Pons (tissue), 1 donor: Measurements from ENCODE around the gene ZDHHC7.
"Not testable (repeated sequence)": the region's sequence is repeated elsewhere in the genome, so short reads cannot be mapped to it uniquely, and the experiment has no call there.

ENCODE experiments used
- DNase-seq: peaks from one replicate; pipeline ENCODE4 v3.0.0-alpha.2; 2016; ENCODE audit warnings: low spot score

Gene ZDHHC7

GRCh38 chr16:85042606-85043005 lies 31.3 kb upstream of the ZDHHC7 start:
- DNase-seq, result no peak

- DNase-seq, result no peak
These were observed 30.8 kb upstream of the ZDHHC7 start for GRCh38 chr16:85042167-85042526.

GRCh38 chr16:85041219-85042166 lies 30.2 kb upstream of the ZDHHC7 start:
- DNase-seq, result no peak

- DNase-seq, result no peak
These were observed 29.4 kb upstream of the ZDHHC7 start for GRCh38 chr16:85040685-85041084.

- DNase-seq, result no peak
These were observed 26.4 kb upstream of the ZDHHC7 start for GRCh38 chr16:85037721-85038120.

- DNase-seq, result no peak
These were observed 25.7 kb upstream of the ZDHHC7 start for GRCh38 chr16:85037050-85037410.

GRCh38 chr16:85036236-85037049 lies 25.1 kb upstream of the ZDHHC7 start:
- peak; percentile 48 for DNase-seq

- no peak for DNase-seq
These were observed 23.5 kb upstream of the ZDHHC7 start for GRCh38 chr16:85034591-85035433.

GRCh38 chr16:85033171-85033570 lies 21.8 kb upstream of the ZDHHC7 start:
- no peak for DNase-seq

- DNase-seq, result not testable (repeated sequence)
These were observed 20.9 kb upstream of the ZDHHC7 start for GRCh38 chr16:85032187-85032586.

- no peak for DNase-seq
These were observed 20.1 kb upstream of the ZDHHC7 start for GRCh38 chr16:85031451-85031850.

GRCh38 chr16:85029981-85030401 lies 18.7 kb upstream of the ZDHHC7 start:
- DNase-seq, result no peak

- DNase-seq, result no peak
These were observed 18.1 kb upstream of the ZDHHC7 start for GRCh38 chr16:85029408-85029784.

GRCh38 chr16:85028685-85029407 lies 17.5 kb upstream of the ZDHHC7 start:
- no peak for DNase-seq

GRCh38 chr16:85027958-85028684 lies 16.8 kb upstream of the ZDHHC7 start:
- DNase-seq, result no peak

- DNase-seq, result peak; percentile 95
These were observed 16.1 kb upstream of the ZDHHC7 start, which contains the start of gene KIAA0513 for GRCh38 chr16:85027349-85027957. Gene KIAA0513 (plus strand): TSS chr16:85027795. CDS start chr16:85067072, 39,277 bp downstream.

GRCh38 chr16:85026703-85027102 lies 15.4 kb upstream of the ZDHHC7 start:
- DNase-seq, result no peak

- no peak for DNase-seq
These were observed 14.7 kb upstream of the ZDHHC7 start for GRCh38 chr16:85025781-85026653.

GRCh38 chr16:85019659-85020245 lies 8.4 kb upstream of the ZDHHC7 start:
- DNase-seq, result no peak
